Left lung (tissue), 10 donors: ENCODE results near the gene CHCHD6. TPM values are rescaled to one million over a fixed set of nuclear protein-coding genes. Genes with fewer than 3 reads are reported as not detected.

Experiments
- ATAC-seq: fragments of 200-7000 bp; cut with Tn5 transposase; one replicate; pipeline ENCODE4 v1.9.1; 2020; ENCODE audit warnings: moderate library complexity
- DNase-seq, 4 donors: peaks; one replicate each; pipeline ENCODE4 v3.0.0-alpha.2; 2013 to 2020
- H3K27ac ChIP-seq, 2 donors: fragments of 200-600 bp; sonication (generic) in 1 of 2; one replicate each; pipeline versions ENCODE4 v1.5.0 to v1.8.0; 2020 to 2021
- H3K27me3 ChIP-seq, 2 donors: fragments of 200-600 bp; sonication (generic) in 1 of 2; one replicate each; pipeline versions ENCODE4 v1.5.0 to v1.8.0; 2020 to 2021
- H3K36me3 ChIP-seq, 2 donors: fragments of 200-600 bp; sonication (generic) in 1 of 2; one replicate each; pipeline versions ENCODE4 v1.5.0 to v1.8.0; 2020 to 2021
- H3K4me1 ChIP-seq, 2 donors: fragments of 200-600 bp; one replicate each; pipeline ENCODE4 v1.8.0; 2021
- H3K4me3 ChIP-seq, 2 donors: fragments of 200-600 bp; sonication (generic) in 1 of 2; one replicate each; pipeline versions ENCODE4 v1.5.0 to v1.8.0; 2020 to 2021; ENCODE audit warnings: mild to moderate bottlenecking in 1 of 2
- H3K9me3 ChIP-seq, 2 donors: fragments of 200-600 bp; sonication (generic) in 1 of 2; one replicate each; pipeline versions ENCODE4 v1.5.0 to v1.8.0; 2020 to 2021
- intact Hi-C, 2 donors: fragments of 100-400 bp; cut with DNase I; formaldehyde crosslinking; loops; one replicate each; pipeline versions ENCODE4 v1.11.2 to v1.14.2; 2022
- polyA plus RNA-seq, 6 donors: library from polyadenylated mRNA; unstranded; fragments of 120-200 nt; gene quantifications; one replicate each; pipeline ENCODE4 v1.2.1, GENCODE V29; 2013; ENCODE audit not compliant: insufficient read length in 6 of 6
- total RNA-seq, 2 donors: library from RNA; stranded (reverse); fragmentation: NEBNext Ultra II Directional; extraction: Animal tissue kit (Norgen Biotek cat#: 25700); gene quantifications; one replicate each; pipeline ENCODE4 v1.2.1, GENCODE V29; 2021
- TF ChIP-seq, protein P1 (sequence below), 2 donors: fragments of 200-600 bp; sonication (generic) in 1 of 2; IDR thresholded peaks; one replicate each; pipeline versions ENCODE4 v1.5.0 to v1.8.0; 2021; ENCODE audit warnings: antibody characterized with exemption in 2 of 2
- donor health status: DM: no; HTN: yes; CAD: no.
- donor health status: DM: no; HTN: no; CAD: no.

Gene CHCHD6
- total and polyA plus RNA-seq, 8 donors, result 11.8 to 21.1 (median 18.4) TPM

DNA sequence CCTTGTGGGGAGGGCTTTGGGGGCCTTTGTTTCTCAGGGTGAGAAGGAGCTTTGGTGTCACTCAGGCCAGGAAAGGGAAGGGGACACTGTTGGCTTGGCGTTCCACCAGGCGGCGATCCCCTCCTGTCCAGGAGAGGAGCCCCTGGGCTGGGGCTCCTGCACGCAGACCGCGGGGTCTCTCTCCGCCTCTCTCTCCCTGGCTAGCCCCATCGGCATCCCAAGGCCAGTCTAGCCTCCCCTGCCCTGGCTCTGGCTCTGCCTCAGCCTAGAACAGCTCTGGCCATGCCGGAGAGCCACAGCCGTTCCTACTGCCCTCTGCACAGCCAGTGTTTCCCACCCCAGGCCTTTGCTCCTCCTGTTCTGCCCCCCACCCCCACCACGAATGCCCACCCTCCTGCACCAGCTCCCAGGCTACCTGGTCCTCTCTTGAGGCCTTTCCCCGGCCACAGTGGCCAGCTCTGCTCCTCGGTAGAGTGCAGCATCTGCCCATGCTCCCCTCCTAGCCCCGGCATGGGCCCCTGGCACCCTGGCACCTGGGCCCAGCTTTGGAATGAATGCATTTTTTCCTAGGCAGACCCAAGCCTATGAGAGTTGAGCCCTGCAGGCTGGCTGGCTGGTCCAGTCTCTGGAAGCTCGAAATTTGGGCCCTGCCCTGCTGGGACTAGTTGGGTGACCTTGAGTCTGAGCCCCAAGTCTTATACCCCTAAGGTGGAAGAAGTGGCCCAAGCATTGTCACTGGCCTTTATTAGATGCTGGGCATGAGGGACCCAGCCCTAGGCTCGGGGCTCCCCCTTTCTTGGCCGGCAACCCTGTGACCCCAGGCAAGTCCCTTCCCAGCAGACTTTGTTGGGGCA is 281.3 kb downstream of the CHCHD6 start:
- intact Hi-C loops, result no loop called here
- Histone ChIP-seq H3K36me3 (peaks cover 0 to 21% of the 10 kb centered on the region in 2 donors), H3K27me3 (peaks cover 0 to 42% of the 10 kb centered on the region in 2 donors), H3K4me3 (no peak overlapping the region), H3K9me3 (no peaks in the 10 kb centered on the region), H3K4me1 (peaks cover 12 to 30% of the 10 kb centered on the region in 2 donors), H3K27ac (no peak overlapping the region)
- TF ChIP-seq, protein P1, sequence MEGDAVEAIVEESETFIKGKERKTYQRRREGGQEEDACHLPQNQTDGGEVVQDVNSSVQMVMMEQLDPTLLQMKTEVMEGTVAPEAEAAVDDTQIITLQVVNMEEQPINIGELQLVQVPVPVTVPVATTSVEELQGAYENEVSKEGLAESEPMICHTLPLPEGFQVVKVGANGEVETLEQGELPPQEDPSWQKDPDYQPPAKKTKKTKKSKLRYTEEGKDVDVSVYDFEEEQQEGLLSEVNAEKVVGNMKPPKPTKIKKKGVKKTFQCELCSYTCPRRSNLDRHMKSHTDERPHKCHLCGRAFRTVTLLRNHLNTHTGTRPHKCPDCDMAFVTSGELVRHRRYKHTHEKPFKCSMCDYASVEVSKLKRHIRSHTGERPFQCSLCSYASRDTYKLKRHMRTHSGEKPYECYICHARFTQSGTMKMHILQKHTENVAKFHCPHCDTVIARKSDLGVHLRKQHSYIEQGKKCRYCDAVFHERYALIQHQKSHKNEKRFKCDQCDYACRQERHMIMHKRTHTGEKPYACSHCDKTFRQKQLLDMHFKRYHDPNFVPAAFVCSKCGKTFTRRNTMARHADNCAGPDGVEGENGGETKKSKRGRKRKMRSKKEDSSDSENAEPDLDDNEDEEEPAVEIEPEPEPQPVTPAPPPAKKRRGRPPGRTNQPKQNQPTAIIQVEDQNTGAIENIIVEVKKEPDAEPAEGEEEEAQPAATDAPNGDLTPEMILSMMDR (IDR thresholded peaks at IDR 0.05), result no peak
- DNase-seq (peak in 1 of 4 donors; percentile 54), ATAC-seq (no peak)

DNA sequence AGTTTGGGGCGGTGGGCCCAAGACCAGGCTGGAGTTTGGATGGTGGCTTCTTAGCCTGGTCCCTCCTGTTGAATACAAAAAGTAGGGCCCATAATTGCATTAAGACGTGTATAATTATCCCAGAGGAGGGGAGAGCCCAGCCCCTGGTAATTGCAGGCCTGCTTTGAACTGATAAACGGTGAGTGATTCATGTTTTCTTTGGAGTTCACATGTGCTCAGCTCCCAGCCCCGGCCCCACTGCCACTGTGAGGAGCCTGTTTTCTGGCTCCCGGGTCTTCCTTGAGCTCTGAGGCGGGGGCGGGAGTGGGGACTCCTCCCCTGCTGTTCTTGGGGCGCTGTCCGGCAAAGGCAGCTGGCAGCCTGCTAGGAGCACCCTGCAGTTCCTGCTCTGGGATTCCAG is 282.0 kb downstream of the CHCHD6 start:
- DNase-seq (peak in 1 of 4 donors; percentile 80), ATAC-seq (no peak)
- Histone ChIP-seq H3K36me3 (peaks cover 0 to 27% of the 10 kb centered on the region in 2 donors), H3K27ac (no peak overlapping the region), H3K9me3 (no peaks in the 10 kb centered on the region), H3K4me3 (no peak overlapping the region), H3K4me1 (peaks cover 12 to 30% of the 10 kb centered on the region in 2 donors), H3K27me3 (peaks cover 0 to 37% of the 10 kb centered on the region in 2 donors)
- intact Hi-C loops, result no loop called here
- TF ChIP-seq, protein P1 (IDR thresholded peaks at IDR 0.05), result no peak

DNA sequence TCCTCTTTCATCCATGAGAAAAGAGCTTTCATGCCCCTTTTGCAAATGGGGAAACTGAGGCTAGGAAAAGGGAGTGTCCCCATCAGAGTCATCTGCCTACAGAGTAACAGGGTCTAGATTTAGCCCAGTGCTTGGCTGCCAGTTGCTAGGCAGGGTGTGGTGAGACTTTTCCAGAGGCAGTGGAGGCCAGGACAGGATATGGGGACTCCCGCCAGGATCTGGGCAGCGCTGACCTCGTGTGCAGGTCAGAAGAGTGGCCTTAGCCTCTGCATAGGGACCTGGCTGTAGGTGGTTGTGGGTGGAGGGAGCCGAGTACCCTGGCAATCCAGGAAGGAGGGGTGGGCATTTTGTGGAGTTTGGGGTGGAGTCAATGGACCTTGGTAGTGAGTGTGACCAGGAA is 283.1 kb downstream of the CHCHD6 start:
- H3K4me1 ChIP-seq, result peaks cover 10 to 25% of the 10 kb centered on the region in 2 donors
- DNase-seq, result peak in 1 of 4 donors; percentile 30
- TF ChIP-seq, protein P1 (IDR thresholded peaks at IDR 0.05), result no peak
- no peak for ATAC-seq
- peaks cover 0 to 25% of the 10 kb centered on the region in 2 donors for H3K27me3 ChIP-seq
- H3K4me3 ChIP-seq, result no peak overlapping the region
- intact Hi-C loops, result no loop called here
- peaks cover 0 to 38% of the 10 kb centered on the region in 2 donors for H3K36me3 ChIP-seq
- no peaks in the 10 kb centered on the region for H3K9me3 ChIP-seq
- no peak overlapping the region for H3K27ac ChIP-seq

DNA sequence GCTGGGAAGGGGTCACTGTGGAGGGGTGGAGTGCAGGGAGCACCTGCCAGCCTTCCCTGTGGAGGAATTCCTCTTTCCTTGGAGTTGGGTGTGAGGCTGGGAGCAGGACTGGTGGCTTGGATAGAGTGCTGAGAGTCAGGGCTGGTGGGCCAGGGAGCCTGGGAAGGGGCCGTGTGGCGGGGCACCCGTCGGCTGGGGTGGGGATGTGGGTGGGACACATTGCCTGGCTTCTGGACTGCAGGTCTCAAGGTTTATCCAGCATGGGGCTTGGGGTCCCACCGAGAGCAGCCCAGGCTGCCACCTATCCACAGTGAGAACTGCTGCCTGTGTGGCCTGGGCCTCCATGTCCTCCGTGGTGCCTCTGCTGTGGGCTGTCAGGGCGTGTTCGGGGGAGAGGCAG is 283.6 kb downstream of the CHCHD6 start:
- intact Hi-C loops, result no loop called here

More for the DNA sequence above, 283.6 kb downstream of the CHCHD6 start:
- peaks cover 6 to 20% of the 10 kb centered on the region in 2 donors for H3K4me1 ChIP-seq
- no peak overlapping the region for H3K27ac ChIP-seq
- H3K4me3 ChIP-seq, result no peak overlapping the region
- DNase-seq (peak in 1 of 4 donors; percentile 69), ATAC-seq (no peak)
- peaks cover 0 to 21% of the 10 kb centered on the region in 2 donors for H3K27me3 ChIP-seq
- H3K36me3 ChIP-seq, result peaks cover 0 to 39% of the 10 kb centered on the region in 2 donors
- H3K9me3 ChIP-seq, result no peaks in the 10 kb centered on the region
- TF ChIP-seq, protein P1 (IDR thresholded peaks at IDR 0.05), result no peak
